Subcutaneous adipose tissue (tissue), 4 donors: ENCODE results near the gene ZNF597. TPM values are rescaled to one million over a fixed set of nuclear protein-coding genes. Genes with fewer than 3 reads are reported as not detected.

Source experiments
- CTCF ChIP-seq: fragments of 450-650 bp; IDR thresholded peaks from one replicate; pipeline ENCODE4 v1.5.1; 2016; ENCODE audit warnings: low read depth, mild to moderate bottlenecking, control low read depth, antibody characterized with exemption, moderate library complexity
- total RNA-seq, 4 donors: library from RNA; depleted of rRNA; stranded (reverse); fragments of >200 nt; gene quantifications; one replicate each; pipeline ENCODE4 v1.1.0, GENCODE V29; 2016

The ZNF597 gene
- total RNA-seq, 4 donors from 2014 or later = 1.9 to 2.5 (median 2.2) TPM

- no peak for TF ChIP-seq CTCF
These were observed 28.3 kb upstream of the ZNF597 start for GRCh38 chr16:3471518-3472176.

- no peak for TF ChIP-seq CTCF
These were observed 27.4 kb upstream of the ZNF597 start for GRCh38 chr16:3470723-3471122.

- no peak for TF ChIP-seq CTCF
These were observed 26.4 kb upstream of the ZNF597 start for GRCh38 chr16:3469736-3470135.

GRCh38 chr16:3468501-3468900, 25.2 kb upstream of the ZNF597 start:
- no peak for TF ChIP-seq CTCF

- no peak for TF ChIP-seq CTCF
These were observed 24.6 kb upstream of the ZNF597 start for GRCh38 chr16:3467921-3468320.

- no peak for TF ChIP-seq CTCF
These were observed 23.9 kb upstream of the ZNF597 start for GRCh38 chr16:3467182-3467581.

- no peak for TF ChIP-seq CTCF
These were observed 22.7 kb upstream of the ZNF597 start for GRCh38 chr16:3465911-3466584.
